GM23338 (cell line): ENCODE results near the gene PAQR4.

ENCODE experiments used
- CREB1 ChIP-seq: fragments of 250-450 bp; sonication (Bioruptor Pico); IDR thresholded peaks from 2 replicates; pipeline ENCODE4 v1.5.0; 2020; ENCODE audit warnings: low read depth, mild to moderate bottlenecking, moderate library complexity
- EZH2phosphoT487 ChIP-seq: fragments of 200-600 bp; sonication (generic); IDR thresholded peaks from one replicate; pipeline ENCODE4 v1.8.1; 2018; ENCODE audit warnings: antibody characterized with exemption; ENCODE audit not compliant: unreplicated experiment
- NANOG ChIP-seq: IDR thresholded peaks from 2 replicates; pipeline ENCODE4 v1.6.1; 2016; ENCODE audit warnings: antibody characterized with exemption, borderline replicate concordance
- POLR2AphosphoS5 ChIP-seq: IDR thresholded peaks from 2 replicates; pipeline ENCODE4 v1.6.1; 2016; ENCODE audit warnings: antibody characterized with exemption, low read depth
- ZNF114 ChIP-seq: fragments of 250-450 bp; sonication (Bioruptor Pico); IDR thresholded peaks from 2 replicates; pipeline ENCODE4 v1.5.0; 2020; ENCODE audit warnings: mild to moderate bottlenecking, moderate library complexity
- ZNF331 ChIP-seq: fragments of 250-450 bp; sonication (Bioruptor Pico); IDR thresholded peaks from 2 replicates; pipeline ENCODE4 v1.5.0; 2020; ENCODE audit warnings: low read depth, mild to moderate bottlenecking, moderate library complexity
- TF ChIP-seq, protein P1 (sequence below), 2 experiments: fragments of 200-600 bp in 1 of 2; sonication (generic) in 1 of 2; conservative IDR thresholded peaks; 2 replicates each; pipeline versions ENCODE4 v1.5.1 to v1.6.1; 2016 to 2017; ENCODE audit warnings: antibody characterized with exemption in 2 of 2, low read depth in 2 of 2, mild to moderate bottlenecking in 2 of 2, moderate library complexity in 1 of 2
- TF ChIP-seq, protein P2 (sequence below): IDR thresholded peaks from one replicate; pipeline ENCODE4 v1.6.1; 2018; ENCODE audit warnings: antibody characterized with exemption; ENCODE audit not compliant: unreplicated experiment

DNA sequence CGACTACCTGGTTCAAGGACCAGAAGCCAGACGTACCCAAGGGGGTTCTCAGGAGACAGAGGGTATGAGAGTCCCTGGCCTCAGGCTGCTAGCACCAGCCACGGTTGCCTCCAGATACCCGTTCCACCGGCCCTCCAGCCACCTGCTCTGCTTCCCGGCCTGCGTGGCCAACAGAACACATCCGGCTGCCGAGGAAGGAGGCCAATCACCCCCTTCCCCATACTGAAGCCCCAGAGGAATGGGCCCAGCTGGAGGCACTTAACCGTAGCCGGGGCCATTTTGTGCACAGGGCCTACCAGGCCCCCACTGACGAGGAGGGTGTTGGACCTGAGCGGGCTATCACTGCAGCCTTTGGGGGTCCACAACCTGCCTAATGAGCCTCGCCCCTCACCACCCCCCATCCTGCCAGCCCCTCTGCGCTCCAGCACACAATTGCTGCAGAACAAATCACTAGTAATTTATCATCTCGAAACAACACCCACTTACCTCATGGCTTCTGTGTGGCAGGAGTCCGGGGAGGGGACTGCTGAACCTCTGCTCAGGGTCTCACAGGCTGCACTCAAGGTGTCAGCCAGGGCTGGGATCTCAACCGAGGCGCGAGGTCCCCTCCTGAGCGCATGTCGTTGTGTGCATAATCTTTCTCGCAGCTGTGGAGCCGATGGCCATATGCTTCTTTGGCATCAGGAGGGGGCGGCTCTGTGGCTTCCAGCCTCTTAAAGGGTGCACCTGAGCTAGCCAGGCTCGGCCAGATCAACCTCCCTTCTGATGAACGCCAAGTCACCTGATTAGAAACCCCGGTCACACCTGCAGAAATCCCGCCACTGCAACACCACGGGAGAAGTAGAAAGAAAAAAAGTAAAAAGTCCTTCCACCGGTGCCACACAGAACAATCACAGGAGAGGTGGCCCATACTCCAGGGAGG, 15.2 kb upstream of the PAQR4 start:
- TF ChIP-seq, protein P1, sequence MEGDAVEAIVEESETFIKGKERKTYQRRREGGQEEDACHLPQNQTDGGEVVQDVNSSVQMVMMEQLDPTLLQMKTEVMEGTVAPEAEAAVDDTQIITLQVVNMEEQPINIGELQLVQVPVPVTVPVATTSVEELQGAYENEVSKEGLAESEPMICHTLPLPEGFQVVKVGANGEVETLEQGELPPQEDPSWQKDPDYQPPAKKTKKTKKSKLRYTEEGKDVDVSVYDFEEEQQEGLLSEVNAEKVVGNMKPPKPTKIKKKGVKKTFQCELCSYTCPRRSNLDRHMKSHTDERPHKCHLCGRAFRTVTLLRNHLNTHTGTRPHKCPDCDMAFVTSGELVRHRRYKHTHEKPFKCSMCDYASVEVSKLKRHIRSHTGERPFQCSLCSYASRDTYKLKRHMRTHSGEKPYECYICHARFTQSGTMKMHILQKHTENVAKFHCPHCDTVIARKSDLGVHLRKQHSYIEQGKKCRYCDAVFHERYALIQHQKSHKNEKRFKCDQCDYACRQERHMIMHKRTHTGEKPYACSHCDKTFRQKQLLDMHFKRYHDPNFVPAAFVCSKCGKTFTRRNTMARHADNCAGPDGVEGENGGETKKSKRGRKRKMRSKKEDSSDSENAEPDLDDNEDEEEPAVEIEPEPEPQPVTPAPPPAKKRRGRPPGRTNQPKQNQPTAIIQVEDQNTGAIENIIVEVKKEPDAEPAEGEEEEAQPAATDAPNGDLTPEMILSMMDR (conservative IDR thresholded peaks at IDR 0.05; ENCODE audit: low read depth in 2 of 2), result no peak
- TF ChIP-seq POLR2AphosphoS5 (no peak), NANOG (no peak), ZNF114 (CRISPR knock-in tag) (no peak), EZH2phosphoT487 (no peak), CREB1 (no peak), ZNF331 (no peak)
- TF ChIP-seq, protein P2, sequence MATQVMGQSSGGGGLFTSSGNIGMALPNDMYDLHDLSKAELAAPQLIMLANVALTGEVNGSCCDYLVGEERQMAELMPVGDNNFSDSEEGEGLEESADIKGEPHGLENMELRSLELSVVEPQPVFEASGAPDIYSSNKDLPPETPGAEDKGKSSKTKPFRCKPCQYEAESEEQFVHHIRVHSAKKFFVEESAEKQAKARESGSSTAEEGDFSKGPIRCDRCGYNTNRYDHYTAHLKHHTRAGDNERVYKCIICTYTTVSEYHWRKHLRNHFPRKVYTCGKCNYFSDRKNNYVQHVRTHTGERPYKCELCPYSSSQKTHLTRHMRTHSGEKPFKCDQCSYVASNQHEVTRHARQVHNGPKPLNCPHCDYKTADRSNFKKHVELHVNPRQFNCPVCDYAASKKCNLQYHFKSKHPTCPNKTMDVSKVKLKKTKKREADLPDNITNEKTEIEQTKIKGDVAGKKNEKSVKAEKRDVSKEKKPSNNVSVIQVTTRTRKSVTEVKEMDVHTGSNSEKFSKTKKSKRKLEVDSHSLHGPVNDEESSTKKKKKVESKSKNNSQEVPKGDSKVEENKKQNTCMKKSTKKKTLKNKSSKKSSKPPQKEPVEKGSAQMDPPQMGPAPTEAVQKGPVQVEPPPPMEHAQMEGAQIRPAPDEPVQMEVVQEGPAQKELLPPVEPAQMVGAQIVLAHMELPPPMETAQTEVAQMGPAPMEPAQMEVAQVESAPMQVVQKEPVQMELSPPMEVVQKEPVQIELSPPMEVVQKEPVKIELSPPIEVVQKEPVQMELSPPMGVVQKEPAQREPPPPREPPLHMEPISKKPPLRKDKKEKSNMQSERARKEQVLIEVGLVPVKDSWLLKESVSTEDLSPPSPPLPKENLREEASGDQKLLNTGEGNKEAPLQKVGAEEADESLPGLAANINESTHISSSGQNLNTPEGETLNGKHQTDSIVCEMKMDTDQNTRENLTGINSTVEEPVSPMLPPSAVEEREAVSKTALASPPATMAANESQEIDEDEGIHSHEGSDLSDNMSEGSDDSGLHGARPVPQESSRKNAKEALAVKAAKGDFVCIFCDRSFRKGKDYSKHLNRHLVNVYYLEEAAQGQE, result no peak
